GM23248 (cell line): ENCODE results near the gene PPP6R1. TPM values are rescaled to one million over a fixed set of nuclear protein-coding genes. Genes with fewer than 3 reads are reported as not detected.

ENCODE experiments used
- DNase-seq: peaks from one replicate; pipeline ENCODE4 v3.0.0-alpha.2; 2015
- H2AFZ ChIP-seq: fragments of 200-600 bp; sonication (generic); 2 replicates; pipeline ENCODE4 v1.6.1; 2016; ENCODE audit warnings: antibody characterized with exemption
- H3F3A ChIP-seq: fragments of 200-600 bp; sonication (generic); 2 replicates; pipeline ENCODE4 v1.6.1; 2016; ENCODE audit warnings: mild to moderate bottlenecking, antibody characterized with exemption, mixed run types; ENCODE audit not compliant: insufficient read depth
- H3K27ac ChIP-seq: fragments of 200-600 bp; sonication (generic); 2 replicates; pipeline ENCODE4 v1.5.1; 2016; ENCODE audit warnings: mild to moderate bottlenecking
- H3K27me3 ChIP-seq: fragments of 200-600 bp; sonication (generic); replicated peaks from 2 replicates; pipeline ENCODE4 v1.6.1; 2016; ENCODE audit warnings: mild to moderate bottlenecking; ENCODE audit not compliant: insufficient read depth
- H3K36me3 ChIP-seq: fragments of 200-600 bp; sonication (generic); 2 replicates; pipeline ENCODE4 v1.6.1; 2016; ENCODE audit warnings: low read depth, mild to moderate bottlenecking
- H3K4me1 ChIP-seq: fragments of 200-600 bp; sonication (generic); 2 replicates; pipeline ENCODE4 v1.6.1; 2016; ENCODE audit warnings: mild to moderate bottlenecking; ENCODE audit not compliant: insufficient read depth
- H3K4me2 ChIP-seq: fragments of 200-600 bp; sonication (generic); one replicate; pipeline ENCODE4 v1.6.1; 2016; ENCODE audit warnings: mild to moderate bottlenecking; ENCODE audit not compliant: unreplicated experiment
- H3K4me3 ChIP-seq: fragments of 200-600 bp; sonication (generic); 2 replicates; pipeline ENCODE4 v1.5.1; 2016; ENCODE audit warnings: mild to moderate bottlenecking
- H3K79me2 ChIP-seq: fragments of 200-600 bp; sonication (generic); 2 replicates; pipeline ENCODE4 v1.6.1; 2016; ENCODE audit warnings: mild to moderate bottlenecking; ENCODE audit not compliant: insufficient read depth
- H3K9ac ChIP-seq: fragments of 200-600 bp; sonication (generic); 2 replicates; pipeline ENCODE4 v1.6.1; 2016; ENCODE audit warnings: mild to moderate bottlenecking
- H3K9me2 ChIP-seq: fragments of 200-600 bp; sonication (generic); 2 replicates; pipeline ENCODE4 v1.6.1; 2016; ENCODE audit warnings: mixed run types, mild to moderate bottlenecking, moderate library complexity; ENCODE audit not compliant: insufficient read depth
- H3K9me3 ChIP-seq: fragments of 200-600 bp; sonication (generic); one replicate; pipeline ENCODE4 v1.6.1; 2017; ENCODE audit warnings: low read depth
- H4K20me1 ChIP-seq: fragments of 200-600 bp; sonication (generic); 2 replicates; pipeline ENCODE4 v1.6.0; 2016; ENCODE audit not compliant: insufficient read depth
- EZH2 ChIP-seq: fragments of 200-600 bp; sonication (generic); IDR thresholded peaks from 2 replicates; pipeline ENCODE4 v1.6.1; 2018; ENCODE audit warnings: antibody characterized with exemption, mild to moderate bottlenecking; ENCODE audit not compliant: insufficient read depth, poor library complexity, severe bottlenecking
- EZH2phosphoT487 ChIP-seq: fragments of 200-600 bp; sonication (generic); IDR thresholded peaks from 2 replicates; pipeline ENCODE4 v1.6.1; 2018; ENCODE audit warnings: antibody characterized with exemption, moderate library complexity, mild to moderate bottlenecking, low read depth; ENCODE audit not compliant: insufficient read depth
- WGBS, 2 experiments: methylation state at CpG; one replicate each; pipeline ENCODE4 v1.1.6; 2015 to 2017; ENCODE audit warnings: low lambda C conversion rate in 2 of 2, low coverage in 1 of 2; ENCODE audit errors: missing lambda C conversion rate in 2 of 2; 5-methylcytosine and 5-hydroxymethylcytosine counted together
- in situ Hi-C: fragments of 300-500 bp; cut with MboI; formaldehyde crosslinking; loops from 2 replicates; pipeline ENCODE4 v1.15.0; 2020
- polyA plus RNA-seq: library from polyadenylated mRNA; unstranded; fragments of >200 nt; fragmentation: Nextera tagmentation; extraction: Ambion mirVana; gene quantifications from 2 replicates; pipeline ENCODE4 v1.2.1, GENCODE V29; 2016
- total RNA-seq: library from RNA; depleted of rRNA; stranded (reverse); fragments of >200 nt; shearing (Covaris generic); gene quantifications from 2 replicates; pipeline ENCODE4 v1.2.3, GENCODE V29; 2014

The PPP6R1 gene
- total and polyA plus RNA-seq, 2 experiments from 2014 or later: 9.7 to 36.9 TPM

- Histone ChIP-seq H3K4me3 (no peak overlapping the region), H4K20me1 (no peaks in the 10 kb centered on the region; the same call in 1 of the 2 replicates), H3K9me2 (no peaks in the 10 kb centered on the region), H3K36me3 (no peaks in the 10 kb centered on the region), H3K9ac (no peak overlapping the region), H3K27ac (no peak overlapping the region), H2AFZ (no peak overlapping the region), H3K27me3 (no peaks in the 10 kb centered on the region), H3K9me3 (no peaks in the 10 kb centered on the region), H3K4me1 (0 out of 2 replicates have a peak, but pooled peaks cover 3% of the 10 kb centered on the region), H3K4me2 (no peak overlapping the region), H3K79me2 (peaks cover 44% of the 10 kb centered on the region), H3F3A (no peaks in the 10 kb centered on the region)
- in situ Hi-C loops: no loop called here
- TF ChIP-seq EZH2: no peak
- TF ChIP-seq EZH2phosphoT487: no peak
- WGBS, 2 experiments: 79 to 80% methylated on average over 11 to 12 of the region's 12 CpGs
- no peak for DNase-seq
Observed at GRCh38 chr19:55244004-55244680, 14.7 kb downstream of the PPP6R1 start.

DNA sequence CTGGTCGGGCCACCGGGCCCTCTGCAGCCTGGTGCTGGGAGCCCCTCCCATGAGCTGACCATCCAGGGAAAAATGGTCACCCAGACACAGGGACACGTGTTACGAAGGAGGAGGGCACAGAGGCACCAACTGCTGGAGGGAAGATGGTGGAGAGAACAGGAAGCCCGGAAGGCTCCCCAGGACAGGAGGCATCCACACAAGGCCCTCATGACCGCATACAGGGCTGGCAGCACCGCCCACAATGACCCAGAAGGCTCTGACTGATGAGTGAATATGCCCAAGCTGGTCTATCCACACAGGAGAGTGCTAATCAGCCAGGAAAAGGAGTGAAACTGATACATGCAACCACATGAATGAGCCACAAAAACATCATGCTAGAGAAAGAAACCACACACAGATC lies 16.3 kb downstream of the PPP6R1 start:
- peaks cover 9% of the 10 kb centered on the region for H3K36me3 ChIP-seq
- H3K4me1 ChIP-seq: 0 out of 2 replicates have a peak, but pooled peaks cover 3% of the 10 kb centered on the region
- in situ Hi-C loops: no loop called here
- no peak for DNase-seq
- H3K4me3 ChIP-seq: no peak overlapping the region
- H4K20me1 ChIP-seq: no peaks in the 10 kb centered on the region
- no peak overlapping the region for H3K27ac ChIP-seq
- H3K79me2 ChIP-seq: peaks cover 30% of the 10 kb centered on the region
- TF ChIP-seq EZH2phosphoT487: no peak
- TF ChIP-seq EZH2: no peak
- no peak overlapping the region for H2AFZ ChIP-seq
- H3K4me2 ChIP-seq: no peak overlapping the region
- H3K9ac ChIP-seq: no peak overlapping the region
- 66 to 76% methylated on average over 7 of the region's 7 CpGs for WGBS, 2 experiments
- no peaks in the 10 kb centered on the region for H3K9me3 ChIP-seq
- H3K27me3 ChIP-seq: no peaks in the 10 kb centered on the region
- no peaks in the 10 kb centered on the region for H3K9me2 ChIP-seq
- H3F3A ChIP-seq: no peaks in the 10 kb centered on the region

DNA sequence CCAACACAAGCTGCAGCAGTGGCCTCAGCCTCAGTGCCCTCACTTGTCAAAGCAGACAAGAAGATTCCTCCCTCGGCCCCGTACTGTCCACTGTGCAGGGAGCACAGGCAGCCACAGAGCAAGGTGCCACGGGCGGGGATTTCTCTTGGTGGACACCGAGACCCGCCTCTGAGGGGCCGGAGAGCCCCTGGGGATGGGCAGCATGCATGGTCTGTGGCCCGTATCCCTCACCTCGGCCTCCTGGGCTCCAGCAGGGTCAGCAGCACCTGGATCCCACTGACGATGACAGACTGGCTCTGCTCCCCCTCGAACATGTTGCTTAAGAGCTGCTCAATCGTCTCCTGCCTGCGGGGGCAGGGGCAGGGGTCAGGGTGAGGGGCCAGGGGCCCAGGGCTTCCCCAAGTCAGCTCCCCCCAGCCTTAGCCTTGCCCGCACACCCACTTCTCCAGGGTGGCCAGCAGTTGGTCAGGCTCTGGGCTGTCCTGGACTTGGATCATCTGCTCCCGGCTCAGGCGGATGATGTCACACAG lies 16.8 kb downstream of the PPP6R1 start:
- no peaks in the 10 kb centered on the region for H3F3A ChIP-seq
- H4K20me1 ChIP-seq: no peaks in the 10 kb centered on the region
- H3K9me2 ChIP-seq: no peaks in the 10 kb centered on the region
- no peak overlapping the region for H3K9ac ChIP-seq
- H2AFZ ChIP-seq: no peak overlapping the region
- H3K27me3 ChIP-seq: no peaks in the 10 kb centered on the region
- in situ Hi-C loops: no loop called here
- no peaks in the 10 kb centered on the region for H3K9me3 ChIP-seq
- no peak overlapping the region for H3K4me2 ChIP-seq
- DNase-seq: no peak
- H3K79me2 ChIP-seq: peaks cover 28% of the 10 kb centered on the region
- H3K4me1 ChIP-seq: no peaks in the 10 kb centered on the region
- peaks cover 14% of the 10 kb centered on the region for H3K36me3 ChIP-seq
- TF ChIP-seq EZH2: no peak
- TF ChIP-seq EZH2phosphoT487: no peak
- H3K4me3 ChIP-seq: no peak overlapping the region
- no peak overlapping the region for H3K27ac ChIP-seq
- 94 to 96% methylated on average over 15 to 16 of the region's 16 CpGs for WGBS, 2 experiments

DNA sequence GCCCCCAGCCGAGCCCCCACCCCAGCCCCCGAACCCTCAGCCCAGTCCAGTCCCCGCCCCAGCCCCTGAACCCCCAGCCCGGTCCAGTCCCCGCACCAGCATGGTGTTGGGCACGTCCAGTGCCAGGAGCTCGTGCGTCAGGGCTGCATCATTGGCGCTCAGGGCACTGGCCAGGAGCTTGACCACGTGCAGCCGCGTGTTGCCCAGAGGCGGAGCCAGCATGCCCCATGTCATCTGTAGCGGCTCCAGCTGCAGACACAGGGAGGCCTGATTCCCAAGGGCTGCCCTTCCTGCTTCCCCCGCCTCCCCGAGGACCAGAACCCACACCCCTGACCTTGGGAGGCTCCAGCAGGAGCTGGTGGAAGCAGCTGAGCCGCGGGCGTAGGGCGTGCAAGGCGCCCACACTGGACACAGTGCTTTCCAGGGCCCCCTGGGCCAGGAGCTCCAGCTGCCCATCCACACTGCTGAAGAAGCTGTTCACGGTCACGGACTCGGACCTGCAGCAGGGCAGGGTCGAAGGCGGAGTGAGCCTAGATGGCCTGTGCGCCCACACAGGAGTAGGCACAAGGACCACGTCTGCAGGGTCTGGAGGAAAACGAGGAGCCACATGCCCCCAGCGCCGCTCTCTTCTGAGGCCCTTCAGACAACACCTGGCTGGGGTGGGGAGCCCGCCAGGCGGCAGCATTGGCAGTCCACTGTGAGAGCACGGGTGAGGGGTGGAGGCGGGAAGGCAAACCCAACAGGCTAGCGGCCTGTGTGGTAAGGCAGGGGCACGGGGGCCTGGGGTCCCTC lies 17.5 kb downstream of the PPP6R1 start:
- Histone ChIP-seq H3K9me2 (no peaks in the 10 kb centered on the region), H3K27me3 (no peaks in the 10 kb centered on the region), H2AFZ (no peak overlapping the region), H3K9ac (no peak overlapping the region), H3K79me2 (peaks cover 22% of the 10 kb centered on the region), H3K4me1 (no peaks in the 10 kb centered on the region), H3K27ac (no peak overlapping the region), H3K4me2 (no peak overlapping the region), H3K4me3 (no peak overlapping the region), H3K9me3 (no peaks in the 10 kb centered on the region), H3F3A (no peaks in the 10 kb centered on the region), H4K20me1 (no peaks in the 10 kb centered on the region), H3K36me3 (peaks cover 19% of the 10 kb centered on the region)
- no peak for DNase-seq
- WGBS, 2 experiments: 89 to 92% methylated on average over 28 to 34 of the region's 37 CpGs
- in situ Hi-C loops: no loop called here
- TF ChIP-seq EZH2phosphoT487: no peak
- TF ChIP-seq EZH2: no peak
